Right cardiac atrium (tissue), 5 donors: ENCODE results near the gene RCOR1. TPM values are rescaled to one million over a fixed set of nuclear protein-coding genes. Genes with fewer than 3 reads are reported as not detected.

Source experiments
- ATAC-seq, 2 donors: fragments of 200-7000 bp; cut with Tn5 transposase; one replicate each; pipeline versions ENCODE4 v1.8.0 to v1.9.1; 2020; ENCODE audit warnings: moderate library complexity in 2 of 2, mild to moderate bottlenecking in 1 of 2
- DNase-seq, 3 donors: peaks; one replicate each; pipeline ENCODE4 v3.0.0-alpha.2; 2020
- H3K27ac ChIP-seq: one replicate; pipeline ENCODE4 v1.5.1; 2013; ENCODE audit warnings: mild to moderate bottlenecking, low read length, control low read depth, moderate library complexity
- H3K27me3 ChIP-seq: one replicate; pipeline ENCODE4 v1.6.1; 2013; ENCODE audit not compliant: control insufficient read depth, insufficient read depth
- H3K4me1 ChIP-seq: one replicate; pipeline ENCODE4 v1.6.1; 2013; ENCODE audit warnings: low read length; ENCODE audit not compliant: control insufficient read depth, insufficient read depth
- H3K4me3 ChIP-seq: one replicate; pipeline ENCODE4 v1.5.1; 2013; ENCODE audit warnings: low read length, control low read depth
- H3K9me3 ChIP-seq: one replicate; pipeline ENCODE4 v1.6.1; 2013; ENCODE audit warnings: low read length; ENCODE audit not compliant: control insufficient read depth
- WGBS: extraction: QIAGEN DNeasy Blood & Tissue Kit; methylation state at CpG from one replicate; pipeline ENCODE4 v1.1.7; 2013; 5-methylcytosine and 5-hydroxymethylcytosine counted together
- intact Hi-C, 4 donors: fragments of 100-400 bp; cut with DNase I; formaldehyde crosslinking; loops; one replicate each; pipeline versions ENCODE4 v1.11.0 to v1.14.0; 2022 to 2023
- polyA plus RNA-seq: library from polyadenylated mRNA; stranded (reverse); fragments of 200-250 nt; gene quantifications from one replicate; pipeline ENCODE4 v1.2.3, GENCODE V29; 2013
- total RNA-seq, 4 donors: library from RNA; stranded (reverse); fragmentation: NEBNext Ultra II Directional; extraction: Animal tissue kit (Norgen Biotek cat#: 25700); gene quantifications; one replicate each; pipeline ENCODE4 v1.2.1, GENCODE V29; 2021
- donor health status: healthy with polysubstance abuse.
- donor health status: DM: no; HTN: yes; CAD: no.
- donor health status: DM: no; HTN: no; CAD: no.
- donor health status: DM: no; HTN: yes; CAD: no; lungs with severe emphysema.
- donor health status: DM: yes; HTN: yes; CAD: no.

RCOR1 gene
- total and polyA plus RNA-seq, 5 donors: 4.4 to 14.4 (median 13.0) TPM

DNA sequence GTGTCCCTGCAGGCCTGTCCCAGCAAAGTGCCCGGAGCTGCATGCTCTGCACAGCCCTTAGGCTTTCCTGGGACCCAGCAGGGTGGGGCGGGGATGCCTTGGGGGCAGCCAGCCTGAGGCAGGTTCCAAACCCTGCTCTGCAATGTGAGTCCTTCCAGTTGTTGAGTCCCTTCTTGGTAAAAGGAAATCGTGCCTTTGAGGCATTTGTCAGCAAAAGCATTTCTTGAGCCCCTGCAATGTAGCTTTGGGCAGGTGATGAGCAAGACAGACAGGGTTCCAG is 146.7 kb downstream of the RCOR1 start:
- H3K27ac ChIP-seq: no peak overlapping the region

DNA sequence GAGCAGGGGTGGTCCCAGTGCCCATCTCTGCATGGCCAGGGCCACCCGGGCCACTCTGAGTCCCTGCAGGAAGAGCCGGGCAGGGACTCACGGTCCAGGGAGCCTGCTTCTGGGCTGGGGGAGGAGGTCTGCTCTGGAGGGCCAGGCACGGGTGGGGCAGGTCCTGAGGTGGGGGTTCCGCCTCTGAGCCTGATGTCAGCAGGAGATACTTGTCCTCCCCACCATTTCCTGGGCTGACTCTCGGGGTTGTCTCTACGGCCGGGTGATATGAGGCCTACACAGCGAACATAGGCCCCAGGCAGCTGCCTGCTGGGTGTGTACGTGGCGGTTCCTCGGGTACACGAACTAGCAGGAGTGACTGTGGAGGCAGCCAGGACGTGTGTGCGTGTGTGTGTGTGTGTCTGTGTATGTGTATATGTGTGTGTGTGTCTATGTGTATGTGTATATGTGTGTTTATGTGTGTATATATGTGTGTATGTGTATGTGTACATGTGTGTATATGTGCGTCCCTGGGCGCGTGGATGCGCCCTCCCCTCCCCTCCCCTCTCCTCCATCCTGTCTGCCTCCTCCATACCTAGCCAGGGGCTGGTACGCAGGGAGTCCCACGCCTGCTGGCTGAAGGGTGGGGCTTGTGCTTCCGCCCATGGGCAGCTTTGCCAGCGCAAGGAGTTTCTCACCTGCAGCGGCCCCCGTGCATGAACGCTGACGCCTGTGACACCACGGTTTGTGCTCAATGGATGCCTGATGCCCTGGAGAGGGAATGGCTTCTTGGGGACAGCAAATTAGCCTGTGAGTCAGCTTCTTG is 154.4 kb downstream of the RCOR1 start:
- 93% methylated on average over 28 of the region's 28 CpGs for WGBS
- intact Hi-C loops: no loop called here
- no peak overlapping the region for H3K4me3 ChIP-seq
- no peaks in the 10 kb centered on the region for H3K9me3 ChIP-seq
- ATAC-seq: no peak
- no peak for DNase-seq
- no peaks in the 10 kb centered on the region for H3K27me3 ChIP-seq
- no peak overlapping the region for H3K27ac ChIP-seq
- no peaks in the 10 kb centered on the region for H3K4me1 ChIP-seq

More for the DNA sequence above, 146.7 kb downstream of the RCOR1 start:
- Histone ChIP-seq H3K4me3 (no peak overlapping the region), H3K9me3 (no peaks in the 10 kb centered on the region), H3K4me1 (no peaks in the 10 kb centered on the region), H3K27me3 (no peaks in the 10 kb centered on the region)
- 88% methylated on average over 3 of the region's 3 CpGs for WGBS
- intact Hi-C loops: no loop called here
- ATAC-seq (peak in 1 of 2 donors; percentile 23), DNase-seq (no peak)

- WGBS: 90% methylated on average over 8 of the region's 8 CpGs
Measured at GRCh38 chr14:102748806-102749205, 156.4 kb downstream of the RCOR1 start.

GRCh38 chr14:102749393-102750305 is 157.2 kb downstream of the RCOR1 start:
- Histone ChIP-seq H3K4me3 (no peak overlapping the region), H3K4me1 (no peaks in the 10 kb centered on the region), H3K9me3 (no peaks in the 10 kb centered on the region), H3K27ac (no peak overlapping the region), H3K27me3 (no peaks in the 10 kb centered on the region)
- WGBS: 80% methylated on average over 33 of the region's 33 CpGs
- ATAC-seq (no peak), DNase-seq (no peak)
- intact Hi-C loops: no loop called here

More at GRCh38 chr14:102748806-102749205, 156.4 kb downstream of the RCOR1 start:
- intact Hi-C loops: no loop called here
- H3K27ac ChIP-seq: no peak overlapping the region
- no peak overlapping the region for H3K4me3 ChIP-seq
- DNase-seq: no peak
- no peaks in the 10 kb centered on the region for H3K4me1 ChIP-seq
- no peak for ATAC-seq
- no peaks in the 10 kb centered on the region for H3K9me3 ChIP-seq
- H3K27me3 ChIP-seq: no peaks in the 10 kb centered on the region

GRCh38 chr14:102750376-102750775 is 157.9 kb downstream of the RCOR1 start:
- ATAC-seq (no peak), DNase-seq (no peak)
- Histone ChIP-seq H3K4me1 (no peaks in the 10 kb centered on the region), H3K4me3 (no peak overlapping the region), H3K27me3 (no peaks in the 10 kb centered on the region), H3K9me3 (no peaks in the 10 kb centered on the region), H3K27ac (no peak overlapping the region)
- 96% methylated on average over 14 of the region's 14 CpGs for WGBS
- intact Hi-C loops: no loop called here

DNA sequence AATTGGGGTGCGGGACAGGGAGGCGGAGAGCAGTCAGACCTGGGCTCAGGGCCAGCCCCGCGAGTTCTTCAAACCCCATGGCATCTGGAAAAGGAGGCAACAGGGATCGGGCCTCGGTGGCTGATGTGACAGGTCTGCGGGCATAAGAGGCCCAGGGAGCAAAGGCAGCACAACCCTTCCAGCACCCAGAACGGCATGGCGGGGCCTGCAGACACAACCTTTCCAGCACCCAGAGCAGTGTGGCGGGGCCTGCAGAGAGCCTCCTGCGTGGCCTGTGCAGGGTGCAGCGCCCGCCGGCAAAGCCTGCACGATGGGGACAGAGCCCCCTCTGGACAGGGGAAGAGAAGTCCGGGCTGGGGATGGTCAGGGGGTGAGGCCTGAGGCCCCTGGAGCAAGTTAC is 158.6 kb downstream of the RCOR1 start:
- ATAC-seq (no peak), DNase-seq (no peak)
- H3K27me3 ChIP-seq: no peaks in the 10 kb centered on the region
- H3K9me3 ChIP-seq: no peaks in the 10 kb centered on the region
- no peaks in the 10 kb centered on the region for H3K4me1 ChIP-seq
- H3K27ac ChIP-seq: no peak overlapping the region
- 95% methylated on average over 16 of the region's 16 CpGs for WGBS
- H3K4me3 ChIP-seq: no peak overlapping the region
- intact Hi-C loops: no loop called here

DNA sequence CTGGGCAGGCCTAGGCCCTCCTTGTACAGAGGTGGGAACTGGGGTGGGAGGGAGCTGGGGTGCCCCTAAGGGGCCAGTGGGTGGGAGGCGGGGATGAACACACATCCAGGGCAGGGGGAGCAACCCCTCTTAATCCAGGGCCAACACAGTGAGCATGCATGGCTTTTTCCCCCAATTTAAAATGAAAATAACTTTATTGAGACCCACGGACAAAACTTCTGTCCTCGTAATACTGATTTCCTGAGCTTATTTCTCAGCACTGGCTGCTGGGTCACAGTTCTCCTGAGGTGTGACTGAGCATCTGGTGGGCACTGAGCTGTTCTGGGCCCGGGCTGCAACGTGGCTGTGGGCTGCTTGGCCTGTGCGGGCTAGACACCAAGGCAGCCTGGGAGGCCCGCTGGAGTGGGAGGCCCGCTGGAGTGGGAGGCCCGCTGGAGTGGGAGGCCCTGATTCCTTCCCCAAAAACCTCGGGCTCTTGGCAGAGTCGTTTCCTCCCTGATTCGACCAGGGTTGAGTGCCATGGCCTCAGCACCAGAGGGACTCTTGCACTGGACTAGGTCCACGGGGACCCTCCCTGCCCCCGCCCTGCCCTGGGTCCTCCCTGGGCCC is 159.9 kb downstream of the RCOR1 start:
- no peaks in the 10 kb centered on the region for H3K4me1 ChIP-seq
- H3K9me3 ChIP-seq: no peaks in the 10 kb centered on the region
- H3K4me3 ChIP-seq: no peak overlapping the region
- ATAC-seq (no peak), DNase-seq (no peak)
- WGBS: 83% methylated on average over 14 of the region's 14 CpGs
- no peak overlapping the region for H3K27ac ChIP-seq
- H3K27me3 ChIP-seq: no peaks in the 10 kb centered on the region
- intact Hi-C loops: no loop called here

DNA sequence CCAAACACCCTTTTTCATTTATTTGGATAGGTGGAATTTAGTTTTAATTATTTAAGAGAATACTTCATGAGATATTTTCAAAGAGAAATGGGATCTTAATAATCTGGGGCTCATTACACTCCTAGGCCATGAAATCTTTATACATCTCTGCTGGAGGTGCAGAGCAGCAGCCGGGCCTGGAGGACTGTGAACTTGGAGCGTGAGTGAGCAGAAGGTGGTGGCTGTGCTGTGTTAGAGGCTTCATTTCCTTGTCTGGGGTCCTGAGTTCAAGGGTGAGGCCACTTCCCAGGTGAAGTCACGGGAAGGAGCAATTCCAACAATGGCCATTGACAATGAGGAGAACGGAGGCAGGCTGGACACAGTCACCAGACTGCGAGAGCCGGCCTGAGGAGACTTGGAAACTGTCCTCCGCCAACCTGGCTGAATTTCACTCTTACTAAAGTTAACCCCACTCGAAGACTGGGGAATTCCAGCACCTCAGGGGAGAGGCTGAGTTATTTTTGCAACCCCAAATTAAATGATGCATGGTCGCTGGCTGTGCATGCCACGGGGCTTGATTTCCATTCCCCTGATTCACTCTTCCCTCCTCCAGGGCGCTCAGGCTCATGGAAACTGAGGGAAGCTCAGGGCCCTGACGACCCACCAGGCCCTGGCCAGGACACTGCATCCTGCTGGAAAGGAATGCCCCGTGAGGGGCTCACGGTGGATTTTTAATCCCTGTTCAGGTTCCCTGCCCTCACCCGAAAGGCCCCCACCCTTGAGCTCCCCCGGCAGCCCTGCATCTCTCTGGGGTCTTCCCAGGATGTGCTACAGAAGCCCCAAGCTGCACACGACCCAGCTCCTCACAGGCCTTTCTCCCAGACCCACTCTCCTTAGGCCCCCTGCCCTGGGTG is 162.2 kb downstream of the RCOR1 start:
- H3K27me3 ChIP-seq: no peaks in the 10 kb centered on the region

DNA sequence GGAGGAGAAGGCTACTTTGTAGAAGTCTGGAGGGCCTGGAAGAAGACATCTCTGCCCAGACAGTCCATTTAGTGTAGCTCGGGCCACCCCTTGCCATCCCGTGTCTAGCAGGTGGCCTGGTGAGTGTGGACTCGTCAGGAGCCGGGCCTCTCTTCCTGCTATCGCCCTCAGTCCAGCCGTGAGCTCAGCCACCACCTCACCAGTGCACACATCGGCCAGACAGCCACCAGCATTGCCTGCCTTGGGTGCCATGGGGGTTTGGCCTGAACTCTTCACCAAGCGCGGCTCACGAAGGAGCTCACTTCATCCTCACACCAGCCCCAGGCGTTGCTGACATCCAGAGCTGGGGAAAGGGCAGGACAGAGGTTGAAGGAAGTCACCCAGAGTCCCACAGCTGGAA is 165.2 kb downstream of the RCOR1 start:
- no peak for ATAC-seq
- 91% methylated on average over 11 of the region's 11 CpGs for whole genome bisulfite sequencing

More for the DNA sequence above, 162.2 kb downstream of the RCOR1 start:
- Histone ChIP-seq H3K4me3 (no peak overlapping the region), H3K27ac (no peak overlapping the region), H3K9me3 (no peaks in the 10 kb centered on the region), H3K4me1 (no peaks in the 10 kb centered on the region)
- WGBS: 86% methylated on average over 17 of the region's 17 CpGs
- intact Hi-C loops: no loop called here
- no peak for ATAC-seq
- DNase-seq: no peak

DNA sequence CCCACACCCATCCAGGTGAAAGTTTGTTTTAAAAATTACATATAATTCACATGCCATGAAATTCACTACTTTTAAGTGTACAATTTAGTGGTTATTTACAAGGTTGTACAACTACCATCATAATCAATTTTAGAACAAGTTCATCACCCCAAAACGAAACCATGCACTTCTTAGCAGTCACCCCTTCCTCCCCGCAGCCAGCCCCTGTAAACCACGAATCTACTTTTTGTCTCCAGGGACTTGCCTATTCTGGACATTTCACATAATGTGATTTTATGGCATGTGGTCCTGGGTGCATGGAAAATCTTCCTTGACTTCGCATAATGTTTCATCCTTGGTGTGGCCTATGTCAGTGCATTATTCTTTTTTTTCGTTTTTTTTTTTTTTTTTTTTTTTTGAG is 165.6 kb downstream of the RCOR1 start:
- Histone ChIP-seq H3K27ac (no peak overlapping the region), H3K9me3 (no peaks in the 10 kb centered on the region), H3K27me3 (no peaks in the 10 kb centered on the region), H3K4me3 (no peak overlapping the region), H3K4me1 (no peaks in the 10 kb centered on the region)
- intact Hi-C loops: no loop called here
- WGBS: 80% methylated on average over 5 of the region's 5 CpGs
- ATAC-seq (no peak), DNase-seq (no peak)

More for the DNA sequence above, 165.2 kb downstream of the RCOR1 start:
- H3K9me3 ChIP-seq: no peaks in the 10 kb centered on the region
- no peaks in the 10 kb centered on the region for H3K4me1 ChIP-seq
- no peak overlapping the region for H3K27ac ChIP-seq
- H3K4me3 ChIP-seq: no peak overlapping the region
- no peaks in the 10 kb centered on the region for H3K27me3 ChIP-seq
- no peak for DNase-seq
- intact Hi-C loops: no loop called here
